Fibroblast of lung (primary cell): ENCODE measurements around the gene HPCAL1. TPM values are rescaled to one million over a fixed set of nuclear protein-coding genes. Genes with fewer than 3 reads are reported as not detected.

Experiments
- DNase-seq, 2 donors: peaks; one replicate each; pipeline versions ENCODE4 v3.0.0 to v3.0.0-alpha.2; 2010; ENCODE audit warnings: low read depth in 2 of 2
- H2AFZ ChIP-seq: 2 replicates; pipeline ENCODE4 v1.5.1; 2012; ENCODE audit warnings: low read length, control low read depth, inconsistent platforms
- H3K27ac ChIP-seq: 2 replicates; pipeline ENCODE4 v1.5.1; 2011; ENCODE audit warnings: low read length, control low read depth; ENCODE audit not compliant: insufficient read depth
- H3K27me3 ChIP-seq: 2 replicates; pipeline ENCODE4 v1.5.1; 2011; ENCODE audit warnings: mild to moderate bottlenecking, low read length; ENCODE audit not compliant: control insufficient read depth, insufficient read depth
- H3K36me3 ChIP-seq: 2 replicates; pipeline ENCODE4 v1.5.1; 2011; ENCODE audit warnings: low read length; ENCODE audit not compliant: control insufficient read depth, insufficient read depth
- H3K4me1 ChIP-seq: 2 replicates; pipeline ENCODE4 v1.5.1; 2011; ENCODE audit warnings: low read length; ENCODE audit not compliant: control insufficient read depth, insufficient read depth; ENCODE audit errors: extremely low read depth
- H3K4me2 ChIP-seq: 2 replicates; pipeline ENCODE4 v1.5.1; 2011; ENCODE audit warnings: low read length, control low read depth; ENCODE audit not compliant: insufficient read depth; ENCODE audit errors: extremely low read depth
- H3K4me3 ChIP-seq, 4 experiments: fragments of 200-600 bp in 1 of 4; sonication (generic) in 1 of 4; replicated peaks in 1 of 4; 2 replicates each; pipeline ENCODE4 v1.5.1; 2011 to 2016; ENCODE audit warnings: low read length in 4 of 4, low read depth in 3 of 4, mild to moderate bottlenecking in 3 of 4, control low read depth in 2 of 4, inconsistent platforms in 1 of 4, mixed read lengths in 1 of 4; ENCODE audit not compliant: insufficient read depth in 1 of 4; ENCODE audit errors: control extremely low read depth in 1 of 4
- H3K79me2 ChIP-seq: 2 replicates; pipeline ENCODE4 v1.5.1; 2012; ENCODE audit warnings: mild to moderate bottlenecking, low read length, inconsistent platforms; ENCODE audit not compliant: control insufficient read depth, insufficient read depth
- H3K9ac ChIP-seq: 2 replicates; pipeline ENCODE4 v1.5.1; 2011; ENCODE audit warnings: mild to moderate bottlenecking, low read length, control low read depth; ENCODE audit not compliant: insufficient read depth
- H3K9me3 ChIP-seq: 2 replicates; pipeline ENCODE4 v1.5.1; 2012; ENCODE audit warnings: low read depth, low read length; ENCODE audit not compliant: control insufficient read depth, insufficient read depth
- H4K20me1 ChIP-seq: 2 replicates; pipeline ENCODE4 v1.5.1; 2011; ENCODE audit warnings: low read length; ENCODE audit not compliant: control insufficient read depth, insufficient read depth; ENCODE audit errors: extremely low read depth
- CTCF ChIP-seq, 2 donors: IDR thresholded peaks in 1 of 2; conservative IDR thresholded peaks in 1 of 2; 1 replicate in 1 of 2; 2 replicates in 1 of 2; pipeline ENCODE4 v1.5.1; 2011 to 2012; ENCODE audit warnings: low read length in 2 of 2, control low read depth in 1 of 2, inconsistent platforms in 1 of 2, low read depth in 1 of 2, mild to moderate bottlenecking in 1 of 2
- EZH2 ChIP-seq: IDR thresholded peaks from 2 replicates; pipeline ENCODE4 v1.5.1; 2012; ENCODE audit warnings: low read length, control low read depth, mild to moderate bottlenecking; ENCODE audit errors: missing control alignments
- polyA plus RNA-seq, 2 donors: library from polyadenylated mRNA; depleted of rRNA in 1 of 2; stranded (reverse) in 1 of 2; unstranded in 1 of 2; fragments of >200 nt; gene quantifications; 2 replicates each; pipeline ENCODE4 v1.2.1, GENCODE V29; 2011 to 2012; ENCODE audit warnings: missing spikeins in 1 of 2
- total RNA-seq: library from RNA; depleted of rRNA; stranded (reverse); fragments of >200 nt; gene quantifications from 2 replicates; pipeline ENCODE4 v1.2.1, GENCODE V29; 2014

The HPCAL1 gene
- total and polyA plus RNA-seq, 2 donors (not counting 1 experiment from before 2014, with no cell fraction given) = 11.4 to 34.5 TPM

GRCh38 chr2:10272464-10272863, 30.2 kb upstream of the HPCAL1 start:
- Histone ChIP-seq H3K27me3 (no peaks in the 10 kb centered on the region), H3K9ac (no peak overlapping the region), H2AFZ (no peak overlapping the region), H4K20me1 (no peaks in the 10 kb centered on the region), H3K4me1 (no peaks in the 10 kb centered on the region), H3K9me3 (no peaks in the 10 kb centered on the region), H3K27ac (no peak overlapping the region), H3K79me2 (no peaks in the 10 kb centered on the region), H3K4me2 (no peak overlapping the region), H3K36me3 (no peaks in the 10 kb centered on the region), H3K4me3 (no peak overlapping the region)
- no peak for DNase-seq
- TF ChIP-seq CTCF (conservative IDR thresholded peaks at IDR 0.05 in 1 of 2, IDR thresholded peaks at IDR 0.05 in 1 of 2; ENCODE audit: low read depth in 1 of 2, low read length in 2 of 2) = no peak
- TF ChIP-seq EZH2 = no peak

GRCh38 chr2:10273215-10274175, 29.2 kb upstream of the HPCAL1 start:
- Histone ChIP-seq H3K9me3 (no peaks in the 10 kb centered on the region), H4K20me1 (no peaks in the 10 kb centered on the region), H3K4me1 (peaks cover 5% of the 10 kb centered on the region), H3K79me2 (no peaks in the 10 kb centered on the region), H2AFZ (no peak overlapping the region), H3K36me3 (no peaks in the 10 kb centered on the region), H3K4me2 (no peak overlapping the region), H3K9ac (no peak overlapping the region), H3K4me3 (no peak overlapping the region), H3K27ac (no peak overlapping the region), H3K27me3 (no peaks in the 10 kb centered on the region)
- no peak for TF ChIP-seq CTCF (conservative IDR thresholded peaks at IDR 0.05 in 1 of 2, IDR thresholded peaks at IDR 0.05 in 1 of 2; ENCODE audit: low read depth in 1 of 2, low read length in 2 of 2)
- DNase-seq = no peak

GRCh38 chr2:10274376-10274775, 28.3 kb upstream of the HPCAL1 start:
- Histone ChIP-seq H3K9me3 (no peaks in the 10 kb centered on the region), H3K9ac (no peak overlapping the region), H4K20me1 (no peaks in the 10 kb centered on the region), H3K36me3 (no peaks in the 10 kb centered on the region), H3K27ac (no peak overlapping the region), H3K4me3 (no peak overlapping the region), H3K27me3 (no peaks in the 10 kb centered on the region), H2AFZ (no peak overlapping the region), H3K79me2 (no peaks in the 10 kb centered on the region), H3K4me2 (no peak overlapping the region), H3K4me1 (peaks cover 9% of the 10 kb centered on the region)
- DNase-seq = no peak
- TF ChIP-seq EZH2 (no peak), CTCF (conservative IDR thresholded peaks at IDR 0.05 in 1 of 2, IDR thresholded peaks at IDR 0.05 in 1 of 2; ENCODE audit: low read depth in 1 of 2, low read length in 2 of 2) (no peak)
